ENCODE data around the gene F2. TPM values are rescaled to one million over a fixed set of nuclear protein-coding genes. Genes with fewer than 3 reads are reported as not detected.

The F2 gene
- total RNA-seq, 2 donors from 2014 or later = 1.8 TPM; not detected in 1

- Histone ChIP-seq H3K36me3 (peaks cover 14 to 27% of the 10 kb centered on the region in 2 donors), H3K27me3 (replicated peaks; ENCODE audit: insufficient read depth) (no peaks in the 10 kb centered on the region), H3K27ac (no peak overlapping the region), H3K4me1 (replicated peaks) (no peaks in the 10 kb centered on the region), H3K9me3 (no peaks in the 10 kb centered on the region), H3K4me3 (no peak overlapping the region)
- 71% methylated on average over 1 of the region's 1 CpG for WGBS
- no peak for DNase-seq (ENCODE audit: low spot score)
- intact Hi-C loops (cut with DNase I) = loop anchor here (5.0 kb wide), 1 partner anchor 51 kb away; no protein-coding TSS in a partner anchor
- TF ChIP-seq POLR2A (IDR thresholded peaks at IDR 0.05) (no peak), POLR2AphosphoS5 (IDR thresholded peaks at IDR 0.05) (no peak)
- TF ChIP-seq, protein P1, sequence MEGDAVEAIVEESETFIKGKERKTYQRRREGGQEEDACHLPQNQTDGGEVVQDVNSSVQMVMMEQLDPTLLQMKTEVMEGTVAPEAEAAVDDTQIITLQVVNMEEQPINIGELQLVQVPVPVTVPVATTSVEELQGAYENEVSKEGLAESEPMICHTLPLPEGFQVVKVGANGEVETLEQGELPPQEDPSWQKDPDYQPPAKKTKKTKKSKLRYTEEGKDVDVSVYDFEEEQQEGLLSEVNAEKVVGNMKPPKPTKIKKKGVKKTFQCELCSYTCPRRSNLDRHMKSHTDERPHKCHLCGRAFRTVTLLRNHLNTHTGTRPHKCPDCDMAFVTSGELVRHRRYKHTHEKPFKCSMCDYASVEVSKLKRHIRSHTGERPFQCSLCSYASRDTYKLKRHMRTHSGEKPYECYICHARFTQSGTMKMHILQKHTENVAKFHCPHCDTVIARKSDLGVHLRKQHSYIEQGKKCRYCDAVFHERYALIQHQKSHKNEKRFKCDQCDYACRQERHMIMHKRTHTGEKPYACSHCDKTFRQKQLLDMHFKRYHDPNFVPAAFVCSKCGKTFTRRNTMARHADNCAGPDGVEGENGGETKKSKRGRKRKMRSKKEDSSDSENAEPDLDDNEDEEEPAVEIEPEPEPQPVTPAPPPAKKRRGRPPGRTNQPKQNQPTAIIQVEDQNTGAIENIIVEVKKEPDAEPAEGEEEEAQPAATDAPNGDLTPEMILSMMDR (IDR thresholded peaks at IDR 0.05) = no peak
These were observed 20.4 kb upstream of the F2 start for GRCh38 chr11:46698597-46698996.

DNA sequence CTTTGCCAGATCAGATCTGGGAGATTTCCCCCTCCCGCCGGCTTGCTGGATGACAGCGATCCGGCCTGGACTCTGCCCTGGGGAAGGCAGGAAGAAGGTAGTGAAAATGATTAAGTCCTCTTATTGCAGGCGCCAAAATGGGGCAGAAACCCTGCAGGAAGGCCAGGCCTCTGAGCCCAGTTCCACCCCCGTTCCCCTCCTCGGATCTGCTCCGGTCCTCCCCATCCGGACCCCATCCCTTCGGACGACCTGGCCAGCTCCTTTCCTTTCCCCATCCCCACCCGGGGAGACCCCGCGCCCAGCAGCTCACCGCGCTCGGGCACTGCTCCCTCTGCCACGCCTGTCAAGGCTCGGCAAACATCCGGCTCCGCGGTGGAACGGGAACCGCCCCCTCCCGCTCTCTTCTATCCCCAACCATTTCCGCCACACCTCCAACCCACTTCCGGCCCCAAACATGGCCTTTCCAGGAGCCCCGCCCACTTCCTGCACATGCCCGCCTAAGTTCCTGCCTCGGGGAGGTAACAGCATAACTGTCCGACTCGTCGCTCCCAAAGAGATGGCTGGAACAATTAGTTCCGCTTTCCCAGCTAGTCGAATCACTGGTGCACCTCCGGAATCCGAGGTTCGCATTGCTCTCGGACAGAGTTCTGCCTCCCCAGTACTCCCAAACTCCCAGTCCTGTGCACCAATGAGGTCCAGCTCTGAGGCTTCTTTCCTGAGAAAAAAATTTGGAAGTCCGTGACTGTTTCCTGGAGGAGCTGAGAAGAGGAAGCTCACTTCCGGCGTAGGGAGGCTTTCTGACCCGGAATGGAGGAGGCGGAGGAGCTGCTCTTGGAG lies 18.6 kb upstream of the F2 start, which contains the start of the genes ARHGAP1 and ZNF408:
ARHGAP1 (minus strand) TSS at position 379 of the 837 bp plus-strand sequence. CDS start 4,512 bp downstream, outside the sequence.
ZNF408 (plus strand) TSS at position 791 of the 837 bp plus-strand sequence; CDS start at position 808, 17 bp downstream.
- intact Hi-C loops (cut with DNase I) = loop anchor here (2.0 kb wide), 1 partner anchor 84 kb away; the partner anchor contains the start of genes ATG13 and HARBI1
- WGBS = under 1% methylated on average over 44 of the region's 44 CpGs
- H3K4me3 ChIP-seq = peak within 1 kb of the TSS; percentile 70 to 89
- H3K36me3 ChIP-seq = peaks cover 9 to 30% of the 10 kb centered on the region in 2 donors
- no peaks in the 10 kb centered on the region for H3K9me3 ChIP-seq
- peak within 1 kb of the TSS; percentile 90 to 92 for H3K27ac ChIP-seq
- TF ChIP-seq POLR2A (IDR thresholded peaks at IDR 0.05) = peak; percentile 94
- TF ChIP-seq, protein P1 (IDR thresholded peaks at IDR 0.05) = no peak
- TF ChIP-seq POLR2AphosphoS5 (IDR thresholded peaks at IDR 0.05) = peak; percentile 95
- peak; percentile 99 for DNase-seq (ENCODE audit: low spot score)
- H3K4me1 ChIP-seq (replicated peaks) = no peaks in the 10 kb centered on the region
- H3K27me3 ChIP-seq (replicated peaks; ENCODE audit: insufficient read depth) = no peaks in the 10 kb centered on the region

GRCh38 chr11:46701078-46701654 lies 17.8 kb upstream of the F2 start:
- Histone ChIP-seq H3K9me3 (no peaks in the 10 kb centered on the region), H3K27me3 (replicated peaks; ENCODE audit: insufficient read depth) (no peaks in the 10 kb centered on the region), H3K27ac (peak overlapping the region; percentile 90 to 92), H3K4me3 (peak overlapping the region; percentile 70 to 89), H3K4me1 (replicated peaks) (no peaks in the 10 kb centered on the region), H3K36me3 (peaks cover 5 to 32% of the 10 kb centered on the region in 2 donors)
- intact Hi-C loops (cut with DNase I) = loop anchor here (2.0 kb wide), 1 partner anchor 84 kb away; the partner anchor contains the start of genes ATG13 and HARBI1
- DNase-seq (ENCODE audit: low spot score) = no peak
- TF ChIP-seq, protein P1 (IDR thresholded peaks at IDR 0.05) = no peak
- no peak for TF ChIP-seq POLR2A (IDR thresholded peaks at IDR 0.05)
- TF ChIP-seq POLR2AphosphoS5 (IDR thresholded peaks at IDR 0.05) = no peak
- under 1% methylated on average over 29 of the region's 29 CpGs for WGBS

GRCh38 chr11:46705070-46705688 lies 13.8 kb upstream of the F2 start:
- H3K27ac ChIP-seq = no peak overlapping the region
- no peaks in the 10 kb centered on the region for H3K4me1 ChIP-seq (replicated peaks)
- H3K4me3 ChIP-seq = no peak overlapping the region
- DNase-seq (ENCODE audit: low spot score) = no peak
- intact Hi-C loops (cut with DNase I) = no loop called here
- H3K27me3 ChIP-seq (replicated peaks; ENCODE audit: insufficient read depth) = no peaks in the 10 kb centered on the region
- 95% methylated on average over 29 of the region's 31 CpGs for WGBS
- no peaks in the 10 kb centered on the region for H3K9me3 ChIP-seq
- H3K36me3 ChIP-seq = peaks cover 5 to 36% of the 10 kb centered on the region in 2 donors
- TF ChIP-seq POLR2AphosphoS5 (IDR thresholded peaks at IDR 0.05) = no peak
- no peak for TF ChIP-seq POLR2A (IDR thresholded peaks at IDR 0.05)
- TF ChIP-seq, protein P1 (IDR thresholded peaks at IDR 0.05) = no peak

Measured in prostate gland (tissue), 2 donors.